ENCODE results near the gene SLC29A4.
"Not testable (repeated sequence)": the region's sequence is repeated elsewhere in the genome, so short reads cannot be mapped to it uniquely, and the experiment has no call there.

The SLC29A4 gene

DNA sequence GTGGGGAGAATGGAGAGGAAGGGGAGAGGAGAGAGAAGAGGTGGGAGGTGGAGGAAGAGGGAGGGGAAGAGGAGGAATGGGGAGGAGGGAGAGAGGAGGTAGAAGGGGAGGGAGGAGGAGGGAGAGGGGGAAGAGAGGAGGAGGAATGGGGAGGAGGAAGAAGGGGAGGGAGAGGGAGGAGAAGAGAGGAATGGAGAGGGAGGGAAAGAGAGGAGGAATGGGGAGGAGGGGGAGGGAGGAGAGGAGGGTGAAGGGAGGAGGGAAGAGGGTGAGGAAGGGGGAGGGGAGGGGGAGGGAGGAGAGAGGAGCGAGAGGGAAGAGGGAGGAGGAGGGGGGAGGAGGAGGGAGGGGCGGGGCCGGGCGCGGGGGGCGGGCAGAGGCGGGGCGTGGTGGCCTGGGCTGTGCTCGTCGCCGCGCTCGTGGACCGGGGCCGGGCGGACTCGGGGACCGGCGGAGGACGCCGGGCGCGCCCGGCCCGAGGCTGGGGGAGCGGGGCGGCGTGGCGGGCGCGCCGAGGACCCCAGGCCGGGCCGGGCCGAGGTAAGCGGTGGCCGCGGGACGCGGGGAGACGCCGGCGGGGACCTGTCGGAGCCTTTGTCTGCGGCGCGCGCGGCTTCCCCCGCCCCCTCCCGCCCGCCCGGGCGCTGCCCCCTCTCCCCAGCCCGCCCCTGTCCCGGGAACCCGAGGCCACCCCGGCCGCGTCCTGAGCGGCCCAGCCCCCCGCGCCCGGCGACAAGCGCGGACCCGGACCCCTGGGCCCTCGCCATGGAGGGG is at the start of gene SLC29A4:
Gene SLC29A4 (plus strand): TSS at position 401 of the 774 bp plus-strand sequence. CDS start 4,874 bp downstream, outside the sequence.
- DNase-seq, result no peak

DNA sequence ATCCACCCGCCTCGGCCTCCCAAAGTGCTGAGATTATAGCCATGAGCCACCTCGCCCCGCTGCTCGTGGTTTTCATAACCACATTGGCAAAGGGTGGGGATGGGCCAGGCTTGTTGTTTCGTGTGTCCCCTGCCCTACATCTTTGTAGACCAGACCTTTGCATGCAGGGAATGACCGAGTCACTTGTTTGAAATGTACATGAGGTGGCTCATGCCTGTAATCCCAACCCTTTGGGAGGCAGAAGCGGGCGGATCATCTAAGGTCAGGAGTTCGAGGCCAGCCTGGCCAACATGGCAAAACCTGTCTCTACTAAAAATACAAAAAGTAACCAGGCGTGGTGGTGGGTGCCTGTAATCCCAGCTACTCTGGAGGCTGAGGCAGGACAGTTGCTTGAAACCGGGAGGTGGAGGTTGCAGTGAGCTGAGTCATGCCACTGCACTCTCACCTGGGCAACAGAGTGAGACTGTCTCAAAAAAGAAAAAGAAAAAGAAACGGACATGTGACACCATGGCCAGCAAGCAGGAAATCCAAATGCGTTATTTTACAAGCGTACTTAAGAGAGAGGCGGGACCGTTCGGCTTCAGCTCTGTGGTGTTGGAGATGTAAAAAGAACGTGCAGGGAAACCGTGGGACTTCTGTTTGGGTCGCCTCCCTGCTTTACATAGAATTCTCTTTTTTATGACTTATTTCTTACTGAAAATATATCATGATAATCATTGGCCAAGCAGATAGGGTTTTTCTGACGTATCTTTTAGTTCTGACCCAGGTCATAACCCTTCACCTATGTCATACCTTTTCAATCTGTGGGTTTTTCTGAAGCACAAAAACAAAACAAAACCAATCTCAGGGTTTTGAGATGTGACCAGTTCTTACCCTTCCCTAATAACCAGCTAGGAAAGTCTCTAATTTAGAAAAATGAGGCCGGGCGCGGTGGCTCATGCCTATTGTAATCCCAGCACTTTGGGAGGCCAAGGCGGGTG is 47.6 kb upstream of the SLC29A4 start:
- DNase-seq, result no peak

- DNase-seq, result no peak
These were observed 45.5 kb upstream of the SLC29A4 start for GRCh38 chr7:5237286-5237685.

DNA sequence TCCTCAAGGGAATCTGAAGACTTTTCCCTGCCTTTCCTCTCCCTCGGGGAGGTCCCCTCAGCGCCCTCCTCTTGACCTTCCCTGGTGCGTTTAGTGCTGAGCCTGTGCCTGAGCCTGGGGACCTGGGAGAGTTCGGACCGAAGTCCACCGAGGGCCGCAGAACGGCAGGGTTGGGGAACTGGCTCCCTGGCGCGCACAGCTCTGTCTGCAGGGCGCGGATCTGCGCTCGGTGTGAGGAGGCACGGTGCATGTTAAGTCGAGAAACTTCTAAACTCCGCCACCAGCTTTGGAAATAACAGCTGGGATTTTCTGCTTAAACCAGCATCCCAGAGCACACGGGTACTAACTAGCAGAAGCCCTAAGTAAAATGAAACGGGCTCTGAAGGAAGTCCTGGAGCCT is 44.2 kb upstream of the SLC29A4 start:
- no peak for DNase-seq

DNA sequence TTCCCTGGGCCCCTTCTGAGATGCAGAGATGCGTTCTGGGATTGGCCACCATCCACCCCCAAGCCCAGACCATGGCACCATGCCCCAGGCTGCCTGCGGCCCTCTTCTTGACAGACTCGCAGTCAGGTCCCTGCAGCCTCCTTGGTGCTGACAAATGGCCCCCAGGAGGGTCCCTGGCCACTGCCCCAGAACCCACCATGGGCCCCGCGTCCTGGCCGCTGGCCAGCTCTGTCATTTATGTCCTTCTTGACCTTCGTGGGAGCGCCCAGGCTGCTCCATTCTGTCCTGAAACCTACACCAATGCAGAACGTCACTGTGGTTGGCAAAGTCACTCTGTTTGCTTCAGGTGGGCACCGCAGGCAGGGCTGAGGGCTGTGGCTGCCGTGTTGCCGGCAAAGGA is 39.5 kb upstream of the SLC29A4 start:
- DNase-seq, result no peak

GRCh38 chr7:5248201-5248885 is 34.4 kb upstream of the SLC29A4 start:
- DNase-seq, result no peak

DNA sequence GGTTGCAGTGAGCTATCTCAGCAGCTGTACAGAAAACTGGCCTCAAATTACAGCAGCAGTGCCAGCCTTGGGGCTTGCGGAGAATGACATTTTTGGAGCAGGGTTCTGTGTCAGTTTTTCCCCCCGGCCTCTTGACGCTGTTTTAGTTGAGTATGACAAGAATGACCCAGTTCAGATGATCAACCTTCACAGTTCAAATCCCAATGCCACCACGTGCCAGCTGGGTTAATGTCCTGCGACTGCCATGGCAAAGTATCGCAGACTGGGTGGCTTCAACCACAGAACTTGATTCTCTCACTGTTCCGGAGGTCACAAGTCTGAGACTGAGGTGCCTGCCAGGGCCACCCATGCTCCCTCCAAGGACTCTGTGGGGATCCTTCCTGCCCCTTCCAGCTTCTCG is 32.0 kb upstream of the SLC29A4 start:
- DNase-seq, result not testable (repeated sequence)

- not testable (repeated sequence) for DNase-seq
These were observed 29.2 kb upstream of the SLC29A4 start for GRCh38 chr7:5253529-5253928.

GRCh38 chr7:5254371-5254770 is 28.4 kb upstream of the SLC29A4 start:
- not testable (repeated sequence) for DNase-seq

GRCh38 chr7:5255832-5256231 is 26.9 kb upstream of the SLC29A4 start:
- no peak for DNase-seq

- not testable (repeated sequence) for DNase-seq
These were observed 22.1 kb upstream of the SLC29A4 start for GRCh38 chr7:5260530-5261068.

- not testable (repeated sequence) for DNase-seq
These were observed 19.7 kb upstream of the SLC29A4 start for GRCh38 chr7:5263066-5263465.

DNA sequence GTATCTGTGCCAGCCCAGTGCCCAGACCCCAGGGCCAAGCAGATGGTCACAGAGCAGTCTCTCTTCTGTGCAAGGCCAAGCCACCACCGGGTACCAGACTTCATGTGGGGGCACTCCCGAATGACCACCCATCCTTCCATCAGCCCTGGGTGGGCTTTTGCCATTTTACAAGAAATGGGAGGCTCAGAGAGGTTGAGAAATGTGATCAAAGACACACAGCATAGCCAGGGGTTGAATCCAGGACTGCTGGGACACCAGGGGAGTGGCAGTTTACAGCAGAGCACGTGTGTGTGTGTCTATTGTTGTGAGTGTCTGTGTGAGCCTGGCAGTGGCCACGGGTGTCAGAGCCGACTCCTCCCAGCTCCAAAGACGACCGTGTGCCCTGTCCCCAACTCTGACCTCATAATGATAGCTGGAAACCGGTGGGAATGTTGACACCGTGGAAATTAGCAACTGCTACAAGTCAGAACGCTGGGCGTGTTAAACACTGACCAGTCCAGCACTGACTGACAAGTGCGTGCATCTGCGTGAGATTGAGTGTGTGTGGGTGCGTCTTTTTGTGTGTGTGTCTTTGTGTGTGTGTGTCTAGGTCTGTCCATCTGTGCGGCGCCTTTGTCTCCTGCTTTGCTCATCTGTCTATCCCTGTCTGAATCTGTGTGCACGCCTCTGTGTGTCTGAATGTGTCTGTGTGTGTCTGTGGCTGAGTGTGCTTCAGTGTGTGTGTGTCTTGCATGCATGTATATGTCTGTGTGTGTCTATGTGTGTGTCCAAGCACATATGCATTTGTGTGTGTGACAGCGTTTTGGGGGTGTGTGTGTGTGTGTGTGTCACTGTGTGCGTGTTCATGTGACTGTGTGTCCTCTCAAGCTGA is 17.2 kb upstream of the SLC29A4 start:
- DNase-seq, result no peak

DNA sequence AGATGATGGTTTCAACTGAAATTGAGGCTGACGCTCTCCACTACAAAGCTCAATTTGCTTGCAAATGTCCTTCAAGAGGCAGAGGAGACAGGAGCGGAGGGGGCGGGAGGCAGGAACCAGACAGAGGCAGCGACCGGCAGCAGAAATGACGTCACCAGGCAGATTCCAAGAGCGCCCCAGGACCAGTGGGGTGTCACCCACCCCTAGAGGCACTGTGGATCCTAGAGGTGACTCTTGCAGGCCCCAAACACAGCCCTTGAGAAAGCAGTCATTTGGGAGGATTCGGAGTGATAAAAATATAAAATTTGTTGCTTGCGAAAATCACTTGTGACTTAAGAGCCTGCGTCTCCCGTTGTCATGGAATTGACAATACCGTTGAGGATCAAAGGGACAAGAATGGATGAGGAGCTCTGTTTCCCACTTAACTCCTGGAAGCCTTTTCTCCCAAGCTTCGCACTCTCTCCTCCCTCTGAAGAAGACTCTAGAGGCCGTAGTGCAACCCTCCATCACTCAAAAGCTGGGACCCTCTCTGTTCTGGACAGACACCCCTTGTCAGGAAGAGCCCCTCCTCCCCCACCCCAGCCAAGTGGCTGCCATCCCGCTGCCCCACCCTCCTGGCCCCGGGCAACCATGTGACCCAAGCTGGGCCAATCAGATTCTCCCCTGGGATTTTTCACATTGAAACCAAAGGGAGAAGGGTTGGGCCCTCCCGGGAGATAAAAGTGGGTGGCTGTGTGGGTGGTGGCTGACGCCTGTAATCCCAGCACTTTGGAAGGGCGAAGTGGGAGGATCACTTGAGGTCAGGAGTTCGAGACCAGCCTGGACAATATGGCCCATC is 16.3 kb upstream of the SLC29A4 start:
- DNase-seq, result no peak

- DNase-seq, result not testable (repeated sequence)
These were observed 14.9 kb upstream of the SLC29A4 start for GRCh38 chr7:5267829-5268228.

- not testable (repeated sequence) for DNase-seq
These were observed 12.6 kb upstream of the SLC29A4 start for GRCh38 chr7:5269992-5270657.

GRCh38 chr7:5270788-5271187 is 12.0 kb upstream of the SLC29A4 start:
- no peak for DNase-seq

GRCh38 chr7:5273831-5274405 is 8.8 kb upstream of the SLC29A4 start:
- DNase-seq, result not testable (repeated sequence)

DNA sequence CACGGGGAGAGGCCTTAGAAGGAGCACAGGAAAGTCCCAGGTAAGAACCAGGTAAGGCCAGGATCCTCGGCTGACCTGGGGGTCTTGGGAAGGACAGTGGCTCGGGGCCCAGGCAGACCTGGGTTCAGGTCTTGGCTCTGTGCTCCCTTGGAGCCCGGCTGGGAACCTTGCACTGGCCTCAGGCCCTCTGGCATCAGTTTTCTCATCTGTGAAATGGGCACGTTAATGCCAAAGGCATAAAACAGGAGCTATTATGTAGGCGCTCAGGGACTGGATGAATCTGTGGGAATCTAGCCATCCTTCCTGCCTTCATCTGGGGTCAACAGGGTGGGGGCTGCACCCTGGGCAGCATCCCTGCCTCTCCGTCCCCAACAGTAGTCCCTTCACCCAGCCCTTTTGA is 8.3 kb upstream of the SLC29A4 start:
- DNase-seq, result no peak

DNA sequence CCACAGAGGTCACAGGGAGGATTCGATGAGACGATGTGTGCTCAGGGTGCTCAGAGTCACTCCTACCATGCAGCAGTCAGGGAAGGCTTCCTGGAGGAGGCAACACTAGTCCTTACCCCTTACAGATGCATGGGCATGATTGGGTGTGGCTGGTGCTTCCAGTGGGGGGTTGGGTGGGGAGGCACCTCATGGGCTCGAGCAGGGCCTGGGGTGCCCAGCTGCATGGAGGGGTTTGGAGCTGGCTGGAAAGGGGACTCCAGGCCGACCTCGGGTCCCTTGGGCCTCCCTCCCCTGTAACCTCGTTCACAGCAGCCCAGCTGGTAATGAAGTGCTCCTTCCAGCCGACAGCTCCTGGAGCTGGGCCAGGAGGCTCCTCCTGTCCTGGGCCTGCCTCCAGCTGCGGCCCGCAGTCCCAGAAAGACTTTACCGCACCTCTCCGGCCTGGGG is 7.7 kb upstream of the SLC29A4 start:
- not testable (repeated sequence) for DNase-seq

All from NCI-H1417 treated with DMSO at 0.1 percent for 48 hours (cell line).